H1 (cell line): ENCODE data around the gene SELPLG. TPM values are rescaled to one million over a fixed set of nuclear protein-coding genes. Genes with fewer than 3 reads are reported as not detected.

ENCODE experiments used
- CTCF ChIA-PET: fragments of 300-600 bp; sonication (Branson Sonifier 250); formaldehyde crosslinking; loops from one replicate; lab custom pipeline; 2021; ENCODE audit not compliant: partially characterized antibody; lab: Charles Lee
- POLR2A ChIA-PET: fragments of 300-600 bp; sonication (Branson Sonifier 250); formaldehyde crosslinking; loops from one replicate; lab custom pipeline; 2021; ENCODE audit warnings: inconsistent platforms; ENCODE audit not compliant: partially characterized antibody; lab: Charles Lee
- DNase-seq, 2 experiments: peaks; one replicate each; pipeline versions ENCODE4 v3.0.0 to v3.0.0-alpha.2; 2010 to 2022; ENCODE audit warnings: low spot score in 2 of 2, low read depth in 1 of 2, mixed read lengths in 1 of 2
- FAIRE-seq: peaks from 2 replicates; lab custom pipeline; 2011; peaks lifted over from hg19 to GRCh38; lab: Jason Lieb, UNC
- H2AFZ ChIP-seq: 2 replicates; pipeline ENCODE4 v1.8.1; 2012; ENCODE audit warnings: low read length, inconsistent platforms
- H2AK5ac ChIP-seq: 2 replicates; pipeline ENCODE4 v1.6.1; 2013; ENCODE audit warnings: low read depth, low read length
- H2BK120ac ChIP-seq: replicated peaks from 2 replicates; pipeline ENCODE3; 2013; ENCODE audit warnings: low read depth, low read length, inconsistent platforms
- H2BK12ac ChIP-seq: 2 replicates; pipeline ENCODE4 v1.6.1; 2013; ENCODE audit warnings: low read depth, low read length
- H2BK15ac ChIP-seq: 2 replicates; pipeline ENCODE4 v1.6.1; 2013; ENCODE audit warnings: low read length
- H2BK20ac ChIP-seq: 2 replicates; pipeline ENCODE4 v1.6.1; 2013; ENCODE audit warnings: low read length
- H2BK5ac ChIP-seq: 2 replicates; pipeline ENCODE4 v1.6.1; 2013; ENCODE audit warnings: low read depth, low read length
- H3K14ac ChIP-seq: 2 replicates; pipeline ENCODE4 v1.6.1; 2013; ENCODE audit warnings: inconsistent platforms; ENCODE audit not compliant: insufficient read length
- H3K18ac ChIP-seq: 2 replicates; pipeline ENCODE4 v1.6.1; 2013; ENCODE audit warnings: low read length; ENCODE audit errors: extremely low read depth
- H3K23ac ChIP-seq: 2 replicates; pipeline ENCODE4 v1.6.1; 2013; ENCODE audit warnings: inconsistent platforms; ENCODE audit not compliant: insufficient read length
- H3K23me2 ChIP-seq: 2 replicates; pipeline ENCODE4 v1.6.1; 2013; ENCODE audit warnings: low read depth, low read length
- H3K27ac ChIP-seq: 2 replicates; pipeline ENCODE4 v1.6.1; 2011; ENCODE audit warnings: low read depth, low read length, inconsistent platforms
- H3K27me3 ChIP-seq, 4 experiments: replicated peaks in 1 of 4; 1 replicate in 1 of 4; 2 replicates in 3 of 4; pipeline versions ENCODE4 v1.6.1 to v1.8.1; 2011 to 2013; ENCODE audit warnings: low read length in 3 of 4, mild to moderate bottlenecking in 3 of 4, inconsistent platforms in 2 of 4, mixed read lengths in 2 of 4, moderate library complexity in 1 of 4; ENCODE audit not compliant: control insufficient read depth in 3 of 4, insufficient read depth in 3 of 4; ENCODE audit errors: extremely low read depth in 1 of 4
- H3K36me3 ChIP-seq, 4 experiments: 2 replicates each; pipeline versions ENCODE4 v1.6.1 to v1.8.1; 2011 to 2013; ENCODE audit warnings: mild to moderate bottlenecking in 4 of 4, low read length in 3 of 4, moderate library complexity in 2 of 4, control low read depth in 1 of 4, inconsistent platforms in 1 of 4; ENCODE audit not compliant: insufficient read depth in 4 of 4, control insufficient read depth in 2 of 4
- H3K4ac ChIP-seq: replicated peaks from 2 replicates; pipeline ENCODE3; 2013; ENCODE audit warnings: low read length, low read depth, mixed read lengths, inconsistent platforms; ENCODE audit not compliant: insufficient read length
- H3K4me1 ChIP-seq, 4 experiments: replicated peaks in 1 of 4; 1 replicate in 1 of 4; 2 replicates in 3 of 4; pipeline versions ENCODE4 v1.6.1 to v1.8.1; 2011 to 2013; ENCODE audit warnings: low read length in 3 of 4, inconsistent platforms in 2 of 4, mixed read lengths in 1 of 4; ENCODE audit not compliant: insufficient read depth in 4 of 4, control insufficient read depth in 3 of 4
- H3K4me2 ChIP-seq, 2 experiments: 2 replicates each; pipeline versions ENCODE4 v1.6.1 to v1.8.1; 2011 to 2013; ENCODE audit warnings: low read depth in 2 of 2, low read length in 2 of 2, control low read depth in 1 of 2, inconsistent platforms in 1 of 2, mild to moderate bottlenecking in 1 of 2; ENCODE audit not compliant: insufficient read depth in 1 of 2
- H3K4me3 ChIP-seq, 4 experiments: fragments of 200-600, 300-600 bp in 1 of 4; sonication (generic), shearing (Covaris generic), sonication (Bioruptor Twin) in 1 of 4; 2 replicates each; pipeline versions ENCODE4 v1.5.1 to v1.8.1; 2011 to 2016; ENCODE audit warnings: low read length in 4 of 4, low read depth in 3 of 4, control low read depth in 2 of 4, inconsistent platforms in 2 of 4, mild to moderate bottlenecking in 2 of 4, mixed read lengths in 1 of 4, moderate library complexity in 1 of 4; ENCODE audit not compliant: insufficient read depth in 2 of 4; ENCODE audit errors: extremely low read depth in 1 of 4
- H3K56ac ChIP-seq: replicated peaks from 2 replicates; pipeline ENCODE3; 2013; ENCODE audit warnings: low read depth, mild to moderate bottlenecking, mixed read lengths, low read length, inconsistent platforms; ENCODE audit not compliant: insufficient read length
- H3K79me1 ChIP-seq: 2 replicates; pipeline ENCODE4 v1.6.1; 2013; ENCODE audit warnings: low read depth, low read length, control low read depth
- H3K79me2 ChIP-seq, 2 experiments: 2 replicates each; pipeline versions ENCODE4 v1.6.1 to v1.8.1; 2012 to 2013; ENCODE audit warnings: low read length in 2 of 2, mild to moderate bottlenecking in 2 of 2, inconsistent platforms in 1 of 2; ENCODE audit not compliant: insufficient read depth in 2 of 2, control insufficient read depth in 1 of 2
- H3K9ac ChIP-seq, 4 experiments: replicated peaks in 1 of 4; 1 replicate in 1 of 4; 2 replicates in 3 of 4; pipeline versions ENCODE4 v1.6.1 to v1.8.1; 2011 to 2013; ENCODE audit warnings: low read depth in 3 of 4, low read length in 3 of 4, control low read depth in 2 of 4, mild to moderate bottlenecking in 2 of 4, moderate library complexity in 2 of 4, inconsistent platforms in 1 of 4; ENCODE audit errors: extremely low read depth in 1 of 4
- H3K9me3 ChIP-seq, 2 experiments: 2 replicates each; pipeline versions ENCODE4 v1.6.1 to v1.8.1; 2012 to 2013; ENCODE audit warnings: mild to moderate bottlenecking in 2 of 2, moderate library complexity in 2 of 2, control low read depth in 1 of 2, inconsistent platforms in 1 of 2, low read depth in 1 of 2, low read length in 1 of 2, mixed read lengths in 1 of 2; ENCODE audit not compliant: insufficient read depth in 2 of 2
- H4K20me1 ChIP-seq, 2 experiments: replicated peaks in 1 of 2; 2 replicates each; pipeline versions ENCODE3 to v1.8.1; 2011 to 2013; ENCODE audit warnings: inconsistent platforms in 2 of 2, low read length in 2 of 2, mild to moderate bottlenecking in 1 of 2; ENCODE audit not compliant: insufficient read depth in 2 of 2, control insufficient read depth in 1 of 2
- H4K5ac ChIP-seq: 2 replicates; pipeline ENCODE4 v1.6.1; 2013; ENCODE audit warnings: low read length, low read depth, mixed read lengths, inconsistent platforms; ENCODE audit not compliant: insufficient read length
- H4K8ac ChIP-seq: 2 replicates; pipeline ENCODE4 v1.8.0; 2013; ENCODE audit warnings: mild to moderate bottlenecking, moderate library complexity, low read length, inconsistent platforms; ENCODE audit not compliant: insufficient read depth; ENCODE audit errors: extremely low read depth
- H4K91ac ChIP-seq: replicated peaks from 2 replicates; pipeline ENCODE3; 2013; ENCODE audit warnings: low read length, mixed read lengths, inconsistent platforms; ENCODE audit not compliant: insufficient read length
- WGBS, 2 experiments: shearing (Covaris generic) in 1 of 2; methylation state at CpG; one replicate each; pipeline versions ENCODE4 v1.1.6 to v1.1.7; 2013 to 2015; ENCODE audit warnings: low lambda C conversion rate in 2 of 2, mixed read lengths in 2 of 2, inconsistent platforms in 1 of 2, low coverage in 1 of 2, missing lambda C conversion rate in 1 of 2; ENCODE audit not compliant: insufficient replicate concordance in 2 of 2, insufficient coverage in 1 of 2, insufficient read length in 1 of 2; ENCODE audit errors: extremely low coverage in 1 of 2, missing lambda C conversion rate in 1 of 2; 5-methylcytosine and 5-hydroxymethylcytosine counted together
- polyA plus RNA-seq, 7 experiments: library from polyadenylated mRNA; depleted of rRNA in 3 of 7; stranded (reverse) in 5 of 7; unstranded in 2 of 7; fragments of >200 nt in 5 of 7; fragments of 200-250 nt in 2 of 7; gene quantifications; 1 replicate in 5 of 7; 2 replicates in 1 of 7; 4 replicates in 1 of 7; pipeline versions ENCODE4 v1.2.1 to v1.2.3, GENCODE V29; 2011 to 2013; ENCODE audit warnings: missing spikeins in 2 of 7, mixed read lengths in 2 of 7
- total RNA-seq: library from RNA; stranded (reverse); fragmentation: NEBNext Ultra II Directional; extraction: Animal tissue kit (Norgen Biotek cat#: 25700); gene quantifications from 2 replicates; pipeline ENCODE4 v1.2.1, GENCODE V29; 2021

Gene SELPLG
- total and polyA plus RNA-seq, 2 of the 8 experiments (the other 6 are each of a cell fraction or from before 2014, with no cell fraction given): 0.18 TPM; not detected in 1

DNA sequence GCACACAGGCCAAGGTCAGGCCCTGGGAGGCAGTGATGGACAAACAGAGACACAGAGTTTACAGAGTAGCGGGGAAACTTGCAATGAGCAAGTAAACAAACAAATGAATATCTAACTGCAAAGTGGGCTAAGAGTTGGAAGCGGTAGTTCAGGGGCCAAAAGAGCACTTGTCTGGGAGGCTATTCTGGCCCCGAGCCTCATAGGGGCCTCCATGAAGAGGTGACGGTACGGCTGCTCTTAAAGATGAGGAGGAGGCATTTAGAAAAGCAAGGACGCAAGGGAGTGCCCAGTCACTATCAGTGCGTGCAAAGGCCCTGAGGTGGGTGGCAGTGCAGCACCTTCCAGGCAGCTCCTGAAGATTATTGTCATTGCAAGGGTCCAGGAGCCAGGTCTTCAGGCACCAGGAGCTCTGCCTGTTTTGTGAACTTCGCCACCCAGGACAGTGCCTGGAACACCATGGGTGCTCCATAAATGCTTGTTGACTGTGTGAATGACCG, 31.4 kb downstream of the SELPLG start:
- Histone ChIP-seq H3K4me1 (peaks cover 0 to 8% (median 0%) of the 10 kb centered on the region in 4 experiments; a peak in 3 of 7 replicates), H3K27me3 (no peaks in the 10 kb centered on the region), H2AFZ (no peak overlapping the region), H4K8ac (no peak overlapping the region), H3K14ac (no peak overlapping the region), H4K5ac (no peak overlapping the region), H4K91ac (no peak overlapping the region), H3K27ac (no peak overlapping the region), H3K23me2 (peaks cover 9% of the 10 kb centered on the region; the same call in 1 of the 2 replicates), H3K4me2 (no peak overlapping the region), H3K79me2 (no peaks in the 10 kb centered on the region), H3K9me3 (no peaks in the 10 kb centered on the region), H3K9ac (no peak overlapping the region), H2BK15ac (no peak overlapping the region), H3K79me1 (no peaks in the 10 kb centered on the region), H2BK120ac (no peak overlapping the region), H2AK5ac (no peak overlapping the region), H4K20me1 (no peaks in the 10 kb centered on the region), H2BK20ac (no peak overlapping the region), H3K18ac (no peak overlapping the region), H2BK12ac (no peak overlapping the region), H3K4me3 (no peak overlapping the region), H3K56ac (no peak overlapping the region), H2BK5ac (no peak overlapping the region), H3K23ac (no peak overlapping the region), H3K36me3 (no peaks in the 10 kb centered on the region), H3K4ac (no peak overlapping the region)
- POLR2A ChIA-PET: interaction anchor here (1.0 kb wide), 1 partner anchor 16 kb away, joined by 3 read pairs; no protein-coding TSS in a partner anchor
- no peak for FAIRE-seq
- CTCF ChIA-PET: interaction anchor here (1.0 to 22.5 kb wide), 3 partner anchors 10 to 36 kb away, joined by 3 to 523 read pairs (median 16); partner anchors contain the start of genes ISCU and SART3
- WGBS, 2 experiments: 90% methylated on average over 9 of the region's 9 CpGs; no CpG with 5 or more reads in 1 of the 2 experiments
- DNase-seq: no peak
